ENCODE results near the gene DLST.

GRCh38 chr14:74917178-74917543, 35.4 kb downstream of the DLST start:
- TF ChIP-seq ZNF8 (CRISPR knock-in tag; IDR thresholded peaks at IDR 0.05): no peak
- TF ChIP-seq ZNF70 (CRISPR knock-in tag; IDR thresholded peaks at IDR 0.05): no peak
- TF ChIP-seq CREB5 (CRISPR knock-in tag; IDR thresholded peaks at IDR 0.05; ENCODE audit: low read depth): no peak
- TF ChIP-seq ZNF565 (CRISPR knock-in tag; conservative IDR thresholded peaks at IDR 0.05; ENCODE audit: low read depth): no peak
- TF ChIP-seq BACH2 (CRISPR knock-in tag; IDR thresholded peaks at IDR 0.05; ENCODE audit: borderline replicate concordance): no peak
- TF ChIP-seq CSDC2 (CRISPR knock-in tag; IDR thresholded peaks at IDR 0.05): no peak
- no peak for TF ChIP-seq PATZ1 (CRISPR knock-in tag; IDR thresholded peaks at IDR 0.05; ENCODE audit: borderline replicate concordance)
- no peak for TF ChIP-seq ZFP30 (CRISPR knock-in tag; IDR thresholded peaks at IDR 0.05)
- TF ChIP-seq ZC3H10 (CRISPR knock-in tag; IDR thresholded peaks at IDR 0.05): no peak

Measured in SK-N-SH treated with all-trans-retinoic acid at 6 μM for 48 hours (cell line).